NCI-H2196 (cell line): ENCODE measurements around the gene LBX2.

Experiments
- DNase-seq: peaks from one replicate; lab custom pipeline; 2025; ENCODE audit not compliant: unreplicated experiment; lab: John Stamatoyannopoulos, UW

Gene LBX2

DNA sequence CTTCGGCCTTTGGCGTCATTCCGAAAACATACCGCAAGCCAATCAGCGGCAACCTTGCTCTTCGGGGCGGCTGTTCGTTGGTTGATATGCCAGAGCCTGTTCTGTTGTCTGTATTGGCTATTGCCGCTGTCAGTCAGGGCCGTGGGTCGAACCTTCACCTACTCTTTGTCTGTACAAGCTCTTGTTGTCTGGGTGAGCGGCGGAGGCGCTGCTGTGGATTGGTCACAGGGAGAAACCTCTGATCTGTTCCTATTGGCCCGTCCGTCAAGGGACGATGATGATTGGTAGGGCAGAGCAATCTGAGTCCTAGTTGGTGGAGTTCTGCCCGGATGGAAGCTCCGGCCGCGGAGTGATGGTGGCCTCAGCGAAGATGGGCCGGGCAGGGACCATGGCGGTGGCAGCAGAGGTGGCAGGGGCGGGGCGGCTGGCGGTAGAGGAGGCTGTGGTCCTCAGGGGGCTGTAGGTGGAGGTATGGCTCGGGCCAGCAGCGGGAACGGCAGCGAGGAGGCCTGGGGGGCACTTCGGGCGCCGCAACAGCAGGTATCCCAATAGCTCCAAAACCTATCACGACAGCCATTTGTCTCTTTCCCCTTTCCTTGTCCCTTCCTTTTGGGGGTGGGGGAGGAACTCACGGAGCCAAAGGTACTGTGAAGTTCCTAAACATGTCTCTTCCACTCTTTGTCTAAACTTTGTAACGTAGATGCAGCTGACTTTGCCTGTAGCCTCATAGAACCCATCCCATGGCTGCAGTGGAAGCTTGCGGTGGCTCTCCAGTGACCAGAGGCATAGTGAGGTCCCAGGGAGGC, 41.1 kb downstream of the LBX2 start, which contains the start of gene WBP1:
WBP1 (plus strand) TSS at position 307 of the 806 bp plus-strand sequence; CDS start at position 472, 165 bp downstream.
- peak; percentile 88 for DNase-seq

DNA sequence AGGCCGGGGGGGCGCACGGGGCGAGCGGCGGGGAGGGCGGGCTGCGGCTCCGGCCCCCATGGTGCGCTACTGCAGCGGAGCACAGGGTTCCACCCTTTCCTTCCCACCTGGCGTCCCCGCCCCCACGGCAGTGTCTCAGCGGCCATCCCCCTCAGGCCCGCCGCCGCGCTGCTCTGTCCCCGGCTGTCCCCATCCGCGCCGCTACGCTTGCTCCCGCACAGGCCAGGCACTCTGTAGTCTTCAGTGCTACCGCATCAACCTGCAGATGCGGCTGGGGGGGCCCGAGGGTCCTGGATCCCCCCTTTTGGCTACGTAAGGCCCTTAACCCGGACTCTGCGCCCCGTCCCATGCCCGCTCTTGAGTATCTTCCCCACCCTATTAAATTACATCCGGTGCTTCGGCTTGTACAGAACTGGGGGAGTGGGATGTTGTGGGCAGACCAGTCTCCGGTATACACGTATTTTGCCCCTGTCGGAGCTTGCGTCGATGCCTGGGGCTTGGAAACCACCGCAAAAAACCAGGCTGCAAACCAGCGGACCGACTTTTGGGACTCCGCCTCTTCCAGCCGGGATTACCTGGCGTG, 41.8 kb downstream of the LBX2 start:
- peak; percentile 61 for DNase-seq

DNA sequence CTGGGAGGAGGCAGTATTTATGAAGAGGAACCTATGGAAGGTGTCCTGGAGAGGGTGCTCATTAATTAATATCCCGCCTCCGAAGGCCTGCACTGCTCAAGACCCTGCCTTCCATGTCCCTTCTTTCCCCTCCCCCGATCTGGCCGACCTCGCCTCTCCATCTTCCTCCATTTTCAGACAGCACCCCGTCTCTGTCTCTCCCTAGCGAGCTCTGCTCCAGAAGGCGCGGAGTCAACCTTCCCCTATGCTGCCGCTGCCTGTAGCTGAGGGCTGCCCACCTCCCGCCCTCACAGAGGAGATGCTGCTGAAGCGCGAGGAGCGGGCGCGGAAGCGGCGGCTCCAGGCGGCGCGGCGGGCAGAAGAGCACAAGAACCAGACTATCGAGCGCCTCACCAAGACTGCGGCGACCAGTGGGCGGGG, 42.3 kb downstream of the LBX2 start:
- DNase-seq, result no peak

DNA sequence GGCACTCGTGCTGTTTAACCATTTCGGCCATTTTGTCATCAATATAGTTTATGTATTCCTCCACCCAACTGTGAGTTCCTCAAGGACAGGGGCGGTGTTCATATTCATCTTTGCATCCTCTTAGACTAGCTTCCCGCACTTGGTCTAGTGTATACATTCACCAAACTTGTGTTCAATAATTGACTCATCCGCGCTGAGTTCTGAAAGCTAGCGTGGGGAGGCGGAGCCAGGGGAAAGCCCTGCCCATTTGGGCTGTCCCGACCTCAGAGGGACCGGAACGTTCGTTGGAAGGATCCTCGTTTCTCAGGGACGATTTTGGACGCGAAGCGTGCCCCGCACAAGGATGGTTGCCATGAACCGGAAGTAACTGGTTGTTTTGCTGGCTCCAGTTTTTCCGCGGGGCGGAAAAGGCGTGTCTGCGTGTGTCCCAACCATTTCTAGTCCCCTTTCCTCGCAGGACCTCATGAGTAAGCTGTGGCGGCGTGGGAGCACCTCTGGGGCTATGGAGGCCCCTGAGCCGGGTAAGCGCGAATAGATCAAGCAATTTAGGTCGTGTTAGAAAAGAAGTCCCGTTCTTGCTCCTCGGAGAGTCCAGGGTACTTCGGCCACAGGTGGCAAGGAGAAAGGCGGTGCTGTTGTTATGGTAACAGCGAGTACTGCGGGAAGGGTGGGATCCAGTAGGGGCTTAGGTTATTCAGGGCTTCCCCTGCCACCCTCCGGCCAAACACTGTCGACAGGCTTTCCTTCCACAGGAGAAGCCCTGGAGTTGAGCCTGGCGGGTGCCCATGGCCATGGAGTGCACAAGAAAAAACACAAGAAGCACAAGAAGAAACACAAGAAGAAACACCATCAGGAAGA, 44.5 kb downstream of the LBX2 start, which contains the start of gene INO80B:
INO80B (plus strand) TSS at position 434 of the 858 bp plus-strand sequence; CDS start at position 464, 30 bp downstream.
- DNase-seq, result peak; percentile 81

DNA sequence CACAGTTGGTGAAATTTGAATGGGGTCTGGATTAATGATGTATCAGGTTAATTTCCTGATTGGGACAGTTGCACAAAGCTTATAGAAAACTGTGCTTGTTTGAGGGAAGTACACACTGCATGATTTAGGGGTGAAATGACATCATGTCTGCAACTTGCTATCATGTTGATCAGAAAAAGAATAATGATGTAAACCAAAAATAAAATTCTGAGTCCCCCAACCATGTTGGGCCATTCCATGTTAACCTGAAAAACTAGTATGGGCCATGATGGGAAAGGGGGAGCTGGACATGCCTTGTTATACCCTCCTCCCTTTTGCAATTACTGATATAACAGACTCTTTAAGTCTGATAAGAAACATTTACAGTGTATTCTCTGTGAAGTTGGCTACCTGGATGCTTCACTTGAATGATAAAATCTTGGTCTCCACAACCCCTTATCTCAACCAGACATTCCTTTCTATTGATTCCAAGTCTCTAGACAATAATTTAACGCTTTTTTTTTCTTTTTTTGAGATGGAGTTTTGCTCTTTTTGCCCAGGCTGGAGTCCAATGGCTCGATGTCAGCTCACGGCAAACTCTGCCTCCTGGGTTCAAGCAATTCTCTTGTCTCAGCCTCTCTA, 48.7 kb downstream of the LBX2 start:
- DNase-seq, result no peak

DNA sequence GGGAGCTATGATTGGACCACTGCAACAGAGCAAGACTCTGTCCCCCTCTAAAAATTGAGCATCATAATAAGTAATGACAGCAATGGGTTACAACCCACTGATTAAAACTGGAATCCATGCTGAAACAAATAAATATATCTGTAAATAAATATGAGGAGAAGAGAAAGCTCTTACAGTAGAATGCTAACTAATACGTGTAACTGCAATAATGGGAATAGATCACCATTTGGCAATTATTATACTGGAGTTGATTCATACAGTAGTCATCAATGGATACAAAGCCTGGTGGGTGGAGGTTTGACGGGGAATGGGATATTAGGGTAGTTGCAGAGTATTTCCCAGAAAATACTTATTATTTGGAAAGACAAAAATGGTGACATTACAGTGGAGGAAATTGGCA, 50.6 kb downstream of the LBX2 start:
- DNase-seq, result no peak
